Measurements from ENCODE around the gene MIA2. TPM values are rescaled to one million over a fixed set of nuclear protein-coding genes. Genes with fewer than 3 reads are reported as not detected.

Gene MIA2
- total and polyA plus RNA-seq, 9 of the 15 experiments (the other 6 are each of a cell fraction or from before 2014, with no cell fraction given) = 6.0 to 21.8 (median 12.8) TPM

DNA sequence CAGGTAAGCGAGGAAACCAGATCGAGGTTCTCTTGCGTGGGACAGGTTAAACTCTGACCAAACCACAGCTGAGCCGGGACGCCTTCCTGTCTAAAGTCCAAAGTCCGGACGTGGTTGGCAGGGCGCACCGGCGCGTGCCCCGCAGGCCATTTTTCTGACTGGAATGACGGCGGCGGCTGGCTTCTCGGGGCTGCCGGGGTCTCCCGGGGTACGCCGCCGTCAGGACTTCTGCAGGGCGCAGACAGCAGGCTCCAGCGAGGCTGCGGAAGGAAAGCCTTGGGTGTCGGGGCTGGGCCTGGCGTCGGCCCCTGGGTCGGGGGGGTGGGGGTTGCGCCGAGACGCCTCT lies 32.8 kb downstream of the MIA2 start (continued):
- TF ChIP-seq, protein P1, sequence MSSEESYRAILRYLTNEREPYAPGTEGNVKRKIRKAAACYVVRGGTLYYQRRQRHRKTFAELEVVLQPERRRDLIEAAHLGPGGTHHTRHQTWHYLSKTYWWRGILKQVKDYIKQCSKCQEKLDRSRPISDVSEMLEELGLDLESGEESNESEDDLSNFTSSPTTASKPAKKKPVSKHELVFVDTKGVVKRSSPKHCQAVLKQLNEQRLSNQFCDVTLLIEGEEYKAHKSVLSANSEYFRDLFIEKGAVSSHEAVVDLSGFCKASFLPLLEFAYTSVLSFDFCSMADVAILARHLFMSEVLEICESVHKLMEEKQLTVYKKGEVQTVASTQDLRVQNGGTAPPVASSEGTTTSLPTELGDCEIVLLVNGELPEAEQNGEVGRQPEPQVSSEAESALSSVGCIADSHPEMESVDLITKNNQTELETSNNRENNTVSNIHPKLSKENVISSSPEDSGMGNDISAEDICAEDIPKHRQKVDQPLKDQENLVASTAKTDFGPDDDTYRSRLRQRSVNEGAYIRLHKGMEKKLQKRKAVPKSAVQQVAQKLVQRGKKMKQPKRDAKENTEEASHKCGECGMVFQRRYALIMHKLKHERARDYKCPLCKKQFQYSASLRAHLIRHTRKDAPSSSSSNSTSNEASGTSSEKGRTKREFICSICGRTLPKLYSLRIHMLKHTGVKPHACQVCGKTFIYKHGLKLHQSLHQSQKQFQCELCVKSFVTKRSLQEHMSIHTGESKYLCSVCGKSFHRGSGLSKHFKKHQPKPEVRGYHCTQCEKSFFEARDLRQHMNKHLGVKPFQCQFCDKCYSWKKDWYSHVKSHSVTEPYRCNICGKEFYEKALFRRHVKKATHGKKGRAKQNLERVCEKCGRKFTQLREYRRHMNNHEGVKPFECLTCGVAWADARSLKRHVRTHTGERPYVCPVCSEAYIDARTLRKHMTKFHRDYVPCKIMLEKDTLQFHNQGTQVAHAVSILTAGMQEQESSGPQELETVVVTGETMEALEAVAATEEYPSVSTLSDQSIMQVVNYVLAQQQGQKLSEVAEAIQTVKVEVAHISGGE (CRISPR knock-in tag; IDR thresholded peaks at IDR 0.05) = peak in 1 of 3 experiments; percentile 55; a peak in 2 of 6 replicates
- TF ChIP-seq, protein P2, sequence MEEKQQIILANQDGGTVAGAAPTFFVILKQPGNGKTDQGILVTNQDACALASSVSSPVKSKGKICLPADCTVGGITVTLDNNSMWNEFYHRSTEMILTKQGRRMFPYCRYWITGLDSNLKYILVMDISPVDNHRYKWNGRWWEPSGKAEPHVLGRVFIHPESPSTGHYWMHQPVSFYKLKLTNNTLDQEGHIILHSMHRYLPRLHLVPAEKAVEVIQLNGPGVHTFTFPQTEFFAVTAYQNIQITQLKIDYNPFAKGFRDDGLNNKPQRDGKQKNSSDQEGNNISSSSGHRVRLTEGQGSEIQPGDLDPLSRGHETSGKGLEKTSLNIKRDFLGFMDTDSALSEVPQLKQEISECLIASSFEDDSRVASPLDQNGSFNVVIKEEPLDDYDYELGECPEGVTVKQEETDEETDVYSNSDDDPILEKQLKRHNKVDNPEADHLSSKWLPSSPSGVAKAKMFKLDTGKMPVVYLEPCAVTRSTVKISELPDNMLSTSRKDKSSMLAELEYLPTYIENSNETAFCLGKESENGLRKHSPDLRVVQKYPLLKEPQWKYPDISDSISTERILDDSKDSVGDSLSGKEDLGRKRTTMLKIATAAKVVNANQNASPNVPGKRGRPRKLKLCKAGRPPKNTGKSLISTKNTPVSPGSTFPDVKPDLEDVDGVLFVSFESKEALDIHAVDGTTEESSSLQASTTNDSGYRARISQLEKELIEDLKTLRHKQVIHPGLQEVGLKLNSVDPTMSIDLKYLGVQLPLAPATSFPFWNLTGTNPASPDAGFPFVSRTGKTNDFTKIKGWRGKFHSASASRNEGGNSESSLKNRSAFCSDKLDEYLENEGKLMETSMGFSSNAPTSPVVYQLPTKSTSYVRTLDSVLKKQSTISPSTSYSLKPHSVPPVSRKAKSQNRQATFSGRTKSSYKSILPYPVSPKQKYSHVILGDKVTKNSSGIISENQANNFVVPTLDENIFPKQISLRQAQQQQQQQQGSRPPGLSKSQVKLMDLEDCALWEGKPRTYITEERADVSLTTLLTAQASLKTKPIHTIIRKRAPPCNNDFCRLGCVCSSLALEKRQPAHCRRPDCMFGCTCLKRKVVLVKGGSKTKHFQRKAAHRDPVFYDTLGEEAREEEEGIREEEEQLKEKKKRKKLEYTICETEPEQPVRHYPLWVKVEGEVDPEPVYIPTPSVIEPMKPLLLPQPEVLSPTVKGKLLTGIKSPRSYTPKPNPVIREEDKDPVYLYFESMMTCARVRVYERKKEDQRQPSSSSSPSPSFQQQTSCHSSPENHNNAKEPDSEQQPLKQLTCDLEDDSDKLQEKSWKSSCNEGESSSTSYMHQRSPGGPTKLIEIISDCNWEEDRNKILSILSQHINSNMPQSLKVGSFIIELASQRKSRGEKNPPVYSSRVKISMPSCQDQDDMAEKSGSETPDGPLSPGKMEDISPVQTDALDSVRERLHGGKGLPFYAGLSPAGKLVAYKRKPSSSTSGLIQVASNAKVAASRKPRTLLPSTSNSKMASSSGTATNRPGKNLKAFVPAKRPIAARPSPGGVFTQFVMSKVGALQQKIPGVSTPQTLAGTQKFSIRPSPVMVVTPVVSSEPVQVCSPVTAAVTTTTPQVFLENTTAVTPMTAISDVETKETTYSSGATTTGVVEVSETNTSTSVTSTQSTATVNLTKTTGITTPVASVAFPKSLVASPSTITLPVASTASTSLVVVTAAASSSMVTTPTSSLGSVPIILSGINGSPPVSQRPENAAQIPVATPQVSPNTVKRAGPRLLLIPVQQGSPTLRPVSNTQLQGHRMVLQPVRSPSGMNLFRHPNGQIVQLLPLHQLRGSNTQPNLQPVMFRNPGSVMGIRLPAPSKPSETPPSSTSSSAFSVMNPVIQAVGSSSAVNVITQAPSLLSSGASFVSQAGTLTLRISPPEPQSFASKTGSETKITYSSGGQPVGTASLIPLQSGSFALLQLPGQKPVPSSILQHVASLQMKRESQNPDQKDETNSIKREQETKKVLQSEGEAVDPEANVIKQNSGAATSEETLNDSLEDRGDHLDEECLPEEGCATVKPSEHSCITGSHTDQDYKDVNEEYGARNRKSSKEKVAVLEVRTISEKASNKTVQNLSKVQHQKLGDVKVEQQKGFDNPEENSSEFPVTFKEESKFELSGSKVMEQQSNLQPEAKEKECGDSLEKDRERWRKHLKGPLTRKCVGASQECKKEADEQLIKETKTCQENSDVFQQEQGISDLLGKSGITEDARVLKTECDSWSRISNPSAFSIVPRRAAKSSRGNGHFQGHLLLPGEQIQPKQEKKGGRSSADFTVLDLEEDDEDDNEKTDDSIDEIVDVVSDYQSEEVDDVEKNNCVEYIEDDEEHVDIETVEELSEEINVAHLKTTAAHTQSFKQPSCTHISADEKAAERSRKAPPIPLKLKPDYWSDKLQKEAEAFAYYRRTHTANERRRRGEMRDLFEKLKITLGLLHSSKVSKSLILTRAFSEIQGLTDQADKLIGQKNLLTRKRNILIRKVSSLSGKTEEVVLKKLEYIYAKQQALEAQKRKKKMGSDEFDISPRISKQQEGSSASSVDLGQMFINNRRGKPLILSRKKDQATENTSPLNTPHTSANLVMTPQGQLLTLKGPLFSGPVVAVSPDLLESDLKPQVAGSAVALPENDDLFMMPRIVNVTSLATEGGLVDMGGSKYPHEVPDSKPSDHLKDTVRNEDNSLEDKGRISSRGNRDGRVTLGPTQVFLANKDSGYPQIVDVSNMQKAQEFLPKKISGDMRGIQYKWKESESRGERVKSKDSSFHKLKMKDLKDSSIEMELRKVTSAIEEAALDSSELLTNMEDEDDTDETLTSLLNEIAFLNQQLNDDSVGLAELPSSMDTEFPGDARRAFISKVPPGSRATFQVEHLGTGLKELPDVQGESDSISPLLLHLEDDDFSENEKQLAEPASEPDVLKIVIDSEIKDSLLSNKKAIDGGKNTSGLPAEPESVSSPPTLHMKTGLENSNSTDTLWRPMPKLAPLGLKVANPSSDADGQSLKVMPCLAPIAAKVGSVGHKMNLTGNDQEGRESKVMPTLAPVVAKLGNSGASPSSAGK (IDR thresholded peaks at IDR 0.05) = peak; percentile 66; the same call in 1 of the 2 replicates
- TF ChIP-seq ZNF707 (CRISPR knock-in tag; conservative IDR thresholded peaks at IDR 0.05) = no peak
- TF ChIP-seq, protein P3, sequence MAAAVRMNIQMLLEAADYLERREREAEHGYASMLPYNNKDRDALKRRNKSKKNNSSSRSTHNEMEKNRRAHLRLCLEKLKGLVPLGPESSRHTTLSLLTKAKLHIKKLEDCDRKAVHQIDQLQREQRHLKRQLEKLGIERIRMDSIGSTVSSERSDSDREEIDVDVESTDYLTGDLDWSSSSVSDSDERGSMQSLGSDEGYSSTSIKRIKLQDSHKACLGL (CRISPR knock-in tag; IDR thresholded peaks at IDR 0.05; ENCODE audit: borderline replicate concordance, poor library complexity, severe bottlenecking) = no peak
